ENCODE results near the gene PIP4K2C. TPM values are rescaled to one million over a fixed set of nuclear protein-coding genes. Genes with fewer than 3 reads are reported as not detected.

Gene PIP4K2C
- total and polyA plus RNA-seq, 2 of the 4 experiments (the other 2 are of a cell fraction), result 12.5 to 23.1 TPM

GRCh38 chr12:57626921-57627445 lies 36.0 kb downstream of the PIP4K2C start:
- Histone ChIP-seq H3K23ac (ENCODE audit: low read depth, low read length) (no peak overlapping the region), H3K9me3 (ENCODE audit: control insufficient read depth, insufficient read depth, low read length) (no peaks in the 10 kb centered on the region), H2AFZ (replicated peaks; ENCODE audit: low read length, poor library complexity) (no peak overlapping the region), H3K4me1 (ENCODE audit: control insufficient read depth, insufficient read depth, low read length) (no peaks in the 10 kb centered on the region; the same call in 1 of the 2 replicates), H3K4me2 (ENCODE audit: low read depth, low read length) (no peak overlapping the region), H3K14ac (replicated peaks; ENCODE audit: low read depth, low read length) (no peak overlapping the region), H3K27me3 (ENCODE audit: control insufficient read depth, insufficient read depth, low read length) (peaks cover 78% of the 10 kb centered on the region), H3K79me1 (ENCODE audit: low read depth in 1 of 2, low read length in 2 of 2) (no peaks in the 10 kb centered on the region), H3K4me3 (ENCODE audit: insufficient read depth, low read depth, low read length) (no peak overlapping the region), H4K8ac (ENCODE audit: low read depth in 2 of 2, low read length in 2 of 2) (no peak overlapping the region), H3K18ac (ENCODE audit: low read depth, low read length) (no peak overlapping the region), H4K20me1 (ENCODE audit: insufficient read depth, low read length) (peaks cover 4% of the 10 kb centered on the region), H2BK5ac (ENCODE audit: low read depth, low read length, poor library complexity, severe bottlenecking) (no peak overlapping the region), H3K36me3 (ENCODE audit: control insufficient read depth, insufficient read depth, low read length) (peaks cover 2% of the 10 kb centered on the region; the same call in 1 of the 2 replicates), H2BK120ac (ENCODE audit: low read depth, low read length) (no peak overlapping the region), H4K91ac (ENCODE audit: insufficient read depth, low read depth, low read length) (no peak overlapping the region), H3K27ac (ENCODE audit: insufficient read depth, low read length) (no peak overlapping the region), H3K9ac (ENCODE audit: low read depth, low read length) (no peak overlapping the region), H2BK15ac (ENCODE audit: low read depth, low read length) (no peak overlapping the region), H4K5ac (ENCODE audit: low read depth, low read length) (no peak overlapping the region), H2AK5ac (ENCODE audit: low read depth, low read length) (no peak overlapping the region), H2BK20ac (ENCODE audit: low read depth, low read length) (no peak overlapping the region), H3K56ac (ENCODE audit: extremely low read depth, insufficient read depth, low read length) (no peak overlapping the region), H2AK9ac (replicated peaks; ENCODE audit: low read depth, low read length, poor library complexity) (no peak overlapping the region), H3K4ac (ENCODE audit: low read depth, low read length) (no peak overlapping the region), H3K9me1 (ENCODE audit: insufficient read depth, low read length) (peaks cover 4% of the 10 kb centered on the region; the same call in 1 of the 2 replicates)
- no CpG with 5 or more reads among the region's 9 CpGs for WGBS, 2 experiments (ENCODE audit: extremely low coverage in 2 of 2, insufficient read length in 1 of 2)
- no peak for TF ChIP-seq MXI1 (IDR thresholded peaks at IDR 0.05; ENCODE audit: borderline replicate concordance, low read depth, low read length)
- no peak for TF ChIP-seq BHLHE40 (IDR thresholded peaks at IDR 0.05; ENCODE audit: low read depth, low read length)
- TF ChIP-seq CEBPB (IDR thresholded peaks at IDR 0.05; ENCODE audit: low read depth, low read length), result no peak
- TF ChIP-seq CTCF (conservative IDR thresholded peaks at IDR 0.05; ENCODE audit: low read depth, low read length), result no peak
- TF ChIP-seq NFE2L2 (IDR thresholded peaks at IDR 0.05; ENCODE audit: low read depth, low read length), result no peak
- no peak for TF ChIP-seq RAD21 (IDR thresholded peaks at IDR 0.05; ENCODE audit: low read length)
- no peak for TF ChIP-seq USF2 (IDR thresholded peaks at IDR 0.05; ENCODE audit: low read depth, low read length)
- TF ChIP-seq MAFK (IDR thresholded peaks at IDR 0.05; ENCODE audit: low read depth, low read length), result no peak
- TF ChIP-seq ELK1 (IDR thresholded peaks at IDR 0.05; ENCODE audit: borderline replicate concordance, low read depth, low read length), result no peak
- TF ChIP-seq FOS (IDR thresholded peaks at IDR 0.05; ENCODE audit: low read depth, low read length), result no peak
- TF ChIP-seq RFX5 (IDR thresholded peaks at IDR 0.05; ENCODE audit: low read depth, low read length), result no peak
- no peak for TF ChIP-seq POLR2A (IDR thresholded peaks at IDR 0.05; ENCODE audit: low read depth, low read length)
- TF ChIP-seq MAZ (IDR thresholded peaks at IDR 0.05; ENCODE audit: borderline replicate concordance, low read depth, low read length), result no peak
- no peak for TF ChIP-seq RCOR1 (IDR thresholded peaks at IDR 0.05; ENCODE audit: insufficient replicate concordance, low read length)
- in situ Hi-C loops (cut with MboI; ENCODE audit: low sequenced_read_pairs), result no loop called here
- ATAC-seq (ENCODE audit: low read depth), result no peak
- DNase-seq, result no peak
- intact Hi-C loops (cut with micrococcal nuclease), result no loop called here
- CTCF ChIA-PET, result no interaction called here
- dilution Hi-C loops (cut with HindIII; ENCODE audit: low sequenced_read_pairs, unreplicated experiment), result no loop called here
- POLR2A ChIA-PET (ENCODE audit: unreplicated experiment), result no interaction called here
- BruUV-seq (replicated peaks), result no TSS peak

Measured in IMR-90 (cell line).